Epithelial cell of umbilical artery (primary cell): ENCODE results near the gene PINLYP. TPM values are rescaled to one million over a fixed set of nuclear protein-coding genes. Genes with fewer than 3 reads are reported as not detected.

Experiments used
- total RNA-seq: library from RNA; depleted of rRNA; stranded (reverse); fragments of >200 nt; gene quantifications from 2 replicates; pipeline ENCODE4 v1.2.3, GENCODE V29; 2014

The PINLYP gene
- 0.15 and 0.97 TPM in 2 replicates for total RNA-seq

GRCh38 chr19:43575156-43575950 is at the start of gene PINLYP, which contains the start of gene XRCC1:
Gene PINLYP, plus strand, starts transcription at chr19:43575801. Its CDS starts 1,391 bp downstream, at chr19:43577192.
Gene XRCC1, minus strand, starts transcription at chr19:43575527. Its CDS starts 69 bp downstream, at chr19:43575458.

GRCh38 chr19:43526884-43527859 is 48.4 kb upstream of the PINLYP start, which contains the start of gene ETHE1:
Gene ETHE1, minus strand, starts transcription at chr19:43527201. Its CDS starts 24 bp downstream, at chr19:43527177.

GRCh38 chr19:43532962-43533545 is 42.5 kb upstream of the PINLYP start, which contains the start of gene ZNF575:
Gene ZNF575, plus strand, starts transcription at chr19:43533188. Its CDS starts 1,235 bp downstream, at chr19:43534423.

GRCh38 chr19:43595999-43596841 is 20.6 kb downstream of the PINLYP start, which contains the start of the genes IRGQ and ZNF576:
Gene IRGQ, minus strand, starts transcription at chr19:43596134. Its CDS starts 796 bp downstream, at chr19:43595338.
Gene ZNF576, plus strand, starts transcription at chr19:43596595. Its CDS starts 514 bp downstream, at chr19:43597109.

GRCh38 chr19:43611788-43612187 is 36.2 kb downstream of the PINLYP start, which contains the start of gene SRRM5:
Gene SRRM5, plus strand, starts transcription at chr19:43612088. Its CDS starts 34 bp downstream, at chr19:43612122.

GRCh38 chr19:43619262-43620060 is 43.9 kb downstream of the PINLYP start, which contains the start of gene ZNF428:
Gene ZNF428, minus strand, starts transcription at chr19:43619629. Its CDS starts 5,325 bp downstream, at chr19:43614304.

Other genes starting within 250 kb of the PINLYP start
- gene CD177, start 222.1 kb upstream of the PINLYP start, total RNA-seq = not detected in 2 replicates
- not detected in 2 replicates for gene TEX101, start 160.9 kb upstream of the PINLYP start, total RNA-seq
- gene LYPD3, start 110.2 kb upstream of the PINLYP start, total RNA-seq = not detected in 2 replicates
- gene PHLDB3, start 71.1 kb upstream of the PINLYP start, total RNA-seq = 8.8 and 9.1 TPM in 2 replicates
- 55.8 and 114 TPM in 2 replicates for gene ETHE1, start 48.6 kb upstream of the PINLYP start, total RNA-seq
- not detected in 2 replicates for gene ZNF575, start 42.6 kb upstream of the PINLYP start, total RNA-seq
- gene XRCC1, start 274 bp upstream of the PINLYP start, total RNA-seq = 16.2 and 17.2 TPM in 2 replicates
- gene IRGQ, start 20.3 kb downstream of the PINLYP start, total RNA-seq = 23.1 and 28.3 TPM in 2 replicates
- gene ZNF576, start 20.8 kb downstream of the PINLYP start, total RNA-seq = 15.3 and 27.2 TPM in 2 replicates
- gene SRRM5, start 36.3 kb downstream of the PINLYP start, total RNA-seq = not detected in 2 replicates
- 50.7 and 51.7 TPM in 2 replicates for gene ZNF428, start 43.8 kb downstream of the PINLYP start, total RNA-seq
- gene CADM4, start 64.0 kb downstream of the PINLYP start, total RNA-seq = 3.0 and 3.2 TPM in 2 replicates
- gene PLAUR, start 94.4 kb downstream of the PINLYP start, total RNA-seq = 54.9 and 91.9 TPM in 2 replicates
- not detected in 2 replicates for gene IRGC, start 140.3 kb downstream of the PINLYP start, total RNA-seq
- 3.2 and 6.1 TPM in 2 replicates for gene SMG9, start 179.2 kb downstream of the PINLYP start, total RNA-seq
- gene KCNN4, start 205.2 kb downstream of the PINLYP start, total RNA-seq = 0.46 and 0.65 TPM in 2 replicates
- gene LYPD5, start 226.6 kb downstream of the PINLYP start, total RNA-seq = 0.32 and 0.46 TPM in 2 replicates